Hepatocyte (in vitro differentiated cells): Measurements from ENCODE around the gene PKP3.

ENCODE experiments used
- EZH2 ChIP-seq: fragments of 200-600 bp; sonication (generic); IDR thresholded peaks from 2 replicates; pipeline ENCODE4 v1.6.1; 2016; ENCODE audit warnings: antibody characterized with exemption, mild to moderate bottlenecking, borderline replicate concordance
- EZH2phosphoT487 ChIP-seq: fragments of 200-600 bp; sonication (generic); IDR thresholded peaks from one replicate; pipeline ENCODE4 v1.6.1; 2018; ENCODE audit warnings: antibody characterized with exemption, mild to moderate bottlenecking, low read depth, moderate library complexity; ENCODE audit not compliant: unreplicated experiment, severe bottlenecking
- TF ChIP-seq, protein P1 (sequence below): fragments of 200-600 bp; sonication (generic); IDR thresholded peaks from 2 replicates; pipeline ENCODE4 v1.5.1; 2016; ENCODE audit warnings: antibody characterized with exemption, mild to moderate bottlenecking; ENCODE audit not compliant: poor library complexity

DNA sequence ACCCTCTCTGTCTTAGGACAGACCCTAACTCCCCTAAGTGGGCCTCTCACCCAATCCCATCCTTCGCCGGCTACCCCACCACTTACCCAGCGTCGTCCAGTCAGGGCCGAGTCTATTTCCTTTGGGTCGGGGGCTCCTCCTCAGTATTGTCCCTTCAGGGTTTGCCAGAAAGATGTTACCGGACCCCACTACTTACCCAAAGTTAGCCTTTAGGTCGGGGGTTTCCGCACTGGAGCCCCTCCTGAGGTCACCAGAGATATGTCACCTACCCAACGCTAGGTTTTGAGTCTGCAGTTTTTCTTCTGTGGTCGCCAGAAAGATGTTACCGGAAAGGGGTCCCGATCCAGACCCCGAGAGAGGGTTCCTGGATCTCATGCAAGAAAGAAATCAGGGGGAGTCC is 42.6 kb upstream of the PKP3 start:
- TF ChIP-seq, protein P1, sequence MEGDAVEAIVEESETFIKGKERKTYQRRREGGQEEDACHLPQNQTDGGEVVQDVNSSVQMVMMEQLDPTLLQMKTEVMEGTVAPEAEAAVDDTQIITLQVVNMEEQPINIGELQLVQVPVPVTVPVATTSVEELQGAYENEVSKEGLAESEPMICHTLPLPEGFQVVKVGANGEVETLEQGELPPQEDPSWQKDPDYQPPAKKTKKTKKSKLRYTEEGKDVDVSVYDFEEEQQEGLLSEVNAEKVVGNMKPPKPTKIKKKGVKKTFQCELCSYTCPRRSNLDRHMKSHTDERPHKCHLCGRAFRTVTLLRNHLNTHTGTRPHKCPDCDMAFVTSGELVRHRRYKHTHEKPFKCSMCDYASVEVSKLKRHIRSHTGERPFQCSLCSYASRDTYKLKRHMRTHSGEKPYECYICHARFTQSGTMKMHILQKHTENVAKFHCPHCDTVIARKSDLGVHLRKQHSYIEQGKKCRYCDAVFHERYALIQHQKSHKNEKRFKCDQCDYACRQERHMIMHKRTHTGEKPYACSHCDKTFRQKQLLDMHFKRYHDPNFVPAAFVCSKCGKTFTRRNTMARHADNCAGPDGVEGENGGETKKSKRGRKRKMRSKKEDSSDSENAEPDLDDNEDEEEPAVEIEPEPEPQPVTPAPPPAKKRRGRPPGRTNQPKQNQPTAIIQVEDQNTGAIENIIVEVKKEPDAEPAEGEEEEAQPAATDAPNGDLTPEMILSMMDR = no peak
- no peak for TF ChIP-seq EZH2
- TF ChIP-seq EZH2phosphoT487 = no peak
